ENCODE measurements around the gene PROSER3.

GRCh38 chr19:35774274-35775045 is 16.5 kb downstream of the PROSER3 start:
- no peak for TF ChIP-seq CTCF (conservative IDR thresholded peaks at IDR 0.05 in 1 of 2, IDR thresholded peaks at IDR 0.05 in 1 of 2; ENCODE audit: low read depth in 1 of 2, low read length in 2 of 2)
- TF ChIP-seq EZH2 (IDR thresholded peaks at IDR 0.05; ENCODE audit: low read length, missing control alignments): no peak
